NK-92 treated with Interleukin-12 subunit alpha and Interleukin-12 subunit beta, amount 100 ng/mL, for 24 hours (cell line): ENCODE results near the gene LY9.

Experiments
- DNase-seq: peaks from one replicate; lab custom pipeline; 2025; lab: John Stamatoyannopoulos, UW

LY9 gene

DNA sequence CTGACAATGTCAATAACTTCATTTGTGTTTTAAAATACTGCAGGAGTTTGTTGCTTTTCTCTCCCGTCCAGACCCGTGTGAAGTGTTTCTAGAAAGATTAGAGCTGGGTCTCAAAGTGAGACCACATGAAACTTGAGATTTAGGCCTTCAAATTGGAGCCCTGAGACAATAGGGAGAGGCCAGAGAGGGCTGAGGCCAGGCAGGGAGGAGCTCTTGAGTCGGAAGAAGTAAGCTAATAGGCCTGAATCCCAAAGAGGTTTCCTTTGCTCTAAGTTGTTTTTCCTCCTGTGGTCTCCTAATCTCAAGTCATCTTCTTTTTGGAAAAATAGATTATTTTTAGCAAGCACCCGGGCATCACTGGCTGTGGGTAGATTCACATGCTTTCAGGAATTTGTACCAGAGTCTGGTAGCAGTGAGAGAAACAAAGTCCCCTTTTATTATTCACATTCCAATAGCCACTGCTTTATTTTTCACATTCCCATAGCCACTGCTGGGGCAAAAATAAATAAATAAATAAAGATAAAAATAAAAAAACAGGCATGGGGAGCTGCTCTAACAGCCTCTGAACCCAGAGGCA lies 41.1 kb downstream of the LY9 start:
- no peak for DNase-seq

DNA sequence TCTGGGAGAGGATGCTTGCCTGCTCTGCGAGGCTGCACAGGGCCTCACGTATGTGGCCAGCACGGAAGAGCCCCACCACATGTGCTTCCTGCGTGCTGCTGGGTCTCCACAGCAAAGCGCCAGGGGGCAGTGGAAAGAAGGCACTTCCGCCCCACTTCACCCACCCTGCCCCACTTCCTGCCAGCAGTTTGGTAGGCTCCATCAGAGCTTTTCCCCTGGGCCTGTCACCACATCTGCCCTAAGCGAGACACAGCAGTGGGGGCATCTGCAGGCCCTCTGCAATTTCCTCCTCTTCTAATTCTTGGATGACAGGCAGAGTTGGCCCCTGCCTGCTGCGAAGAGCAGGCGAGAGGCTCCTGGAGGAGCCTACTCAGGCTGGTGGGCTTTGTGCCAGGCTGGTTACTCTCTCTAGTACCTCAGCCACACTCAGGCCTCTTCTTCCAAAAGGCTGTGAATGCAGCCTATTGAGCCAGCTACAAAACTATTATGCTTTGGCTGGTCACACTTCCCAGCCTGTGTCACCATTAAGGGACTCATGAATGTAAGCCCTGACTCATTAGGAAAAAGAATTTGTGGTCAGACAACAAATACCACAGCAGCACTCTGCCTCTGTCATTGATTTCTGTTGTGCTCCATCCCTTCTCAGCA lies 41.7 kb downstream of the LY9 start:
- peak; percentile 91 for DNase-seq

DNA sequence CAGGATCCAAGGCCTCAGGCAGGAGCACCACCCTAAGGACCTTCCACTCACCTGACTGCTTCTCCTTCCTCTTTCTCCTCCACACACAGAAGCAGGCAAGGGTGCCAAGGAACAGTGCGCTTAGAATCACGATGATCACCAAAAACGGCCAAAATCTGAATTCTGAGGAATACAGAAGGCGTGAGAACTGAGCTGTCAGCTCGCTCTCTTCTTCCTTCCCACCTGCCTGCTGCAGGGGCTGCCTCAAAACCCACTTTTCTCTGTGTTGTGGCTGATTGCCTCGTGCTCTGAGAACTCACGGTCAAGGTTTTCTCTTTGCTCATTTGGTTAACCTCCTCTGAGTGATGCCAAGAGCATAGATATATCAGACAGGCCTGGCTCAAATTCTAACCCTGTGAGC lies 42.9 kb downstream of the LY9 start:
- DNase-seq, result no peak

DNA sequence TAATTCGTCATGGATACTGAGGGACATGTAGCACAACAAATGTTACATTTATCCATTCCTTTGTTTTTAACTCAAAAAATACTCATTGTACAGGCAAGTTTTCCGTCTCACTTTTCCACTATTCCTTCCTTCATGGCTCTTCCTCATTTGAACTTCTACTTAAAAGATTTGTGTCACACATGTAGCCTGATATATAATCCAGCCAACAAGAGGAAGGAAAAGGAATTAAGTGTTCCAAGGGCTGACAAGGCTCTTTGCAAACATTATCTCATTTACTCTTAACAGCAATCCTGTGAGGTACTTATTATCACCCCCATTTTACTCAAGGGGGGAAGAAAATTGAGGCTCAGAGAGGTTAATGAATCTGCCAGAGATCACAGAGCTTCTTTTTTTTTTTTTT lies 43.8 kb downstream of the LY9 start:
- no peak for DNase-seq

DNA sequence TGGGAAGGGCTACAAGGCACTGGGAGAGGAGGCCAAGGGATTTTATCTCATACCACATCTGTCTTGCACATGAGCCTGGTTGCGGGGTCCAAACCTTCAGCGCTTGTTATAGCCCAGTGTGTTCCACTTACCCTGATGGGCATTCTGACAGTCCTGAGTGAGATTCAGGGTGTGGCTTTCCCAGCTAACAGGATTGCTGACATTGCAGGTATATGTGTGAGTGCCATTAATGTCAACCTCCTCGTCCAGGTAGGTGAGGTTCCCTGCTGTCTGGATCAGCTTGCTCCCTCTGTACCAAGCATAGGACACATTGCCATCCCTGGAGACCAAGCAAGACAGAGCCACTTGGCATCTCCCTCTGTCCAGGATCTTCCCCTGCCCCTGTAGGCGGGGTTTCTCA lies 45.1 kb downstream of the LY9 start:
- no peak for DNase-seq

DNA sequence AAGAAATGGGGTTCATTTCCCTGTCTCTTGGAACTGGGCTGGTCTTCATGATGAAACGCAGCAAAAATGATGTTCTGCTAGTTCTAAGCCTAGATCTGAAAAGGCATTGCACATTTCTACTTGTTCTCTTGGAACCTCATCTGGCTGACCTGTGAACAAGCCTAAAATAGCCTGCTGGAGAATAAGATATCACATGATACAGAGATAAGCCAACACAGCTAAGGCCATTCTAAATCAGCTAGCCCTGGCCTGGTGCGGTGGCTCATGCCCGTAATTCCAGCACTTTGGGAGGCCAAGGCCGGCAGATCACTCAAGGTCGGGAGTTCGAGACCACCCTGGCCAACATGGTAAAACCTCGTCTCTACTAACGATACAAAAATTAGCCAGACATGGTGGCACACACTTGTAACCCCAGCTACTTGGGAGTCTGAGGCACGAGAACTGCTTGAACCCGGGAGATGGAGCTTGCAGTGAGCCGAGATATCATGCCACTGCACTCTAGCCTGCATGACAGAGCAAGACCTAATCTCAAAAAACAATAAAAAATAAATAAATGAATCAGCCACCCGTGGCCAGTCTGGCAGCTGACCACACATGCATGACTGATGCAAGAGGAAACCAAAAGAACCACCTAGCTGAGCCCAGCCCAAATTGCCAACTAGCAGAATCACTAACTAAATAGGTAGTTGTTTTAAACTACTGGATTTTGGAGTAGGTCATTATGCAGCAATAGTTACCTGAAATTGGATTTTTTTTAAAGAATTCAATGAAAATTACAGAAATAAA lies 48.7 kb downstream of the LY9 start:
- DNase-seq, result peak; percentile 56

DNA sequence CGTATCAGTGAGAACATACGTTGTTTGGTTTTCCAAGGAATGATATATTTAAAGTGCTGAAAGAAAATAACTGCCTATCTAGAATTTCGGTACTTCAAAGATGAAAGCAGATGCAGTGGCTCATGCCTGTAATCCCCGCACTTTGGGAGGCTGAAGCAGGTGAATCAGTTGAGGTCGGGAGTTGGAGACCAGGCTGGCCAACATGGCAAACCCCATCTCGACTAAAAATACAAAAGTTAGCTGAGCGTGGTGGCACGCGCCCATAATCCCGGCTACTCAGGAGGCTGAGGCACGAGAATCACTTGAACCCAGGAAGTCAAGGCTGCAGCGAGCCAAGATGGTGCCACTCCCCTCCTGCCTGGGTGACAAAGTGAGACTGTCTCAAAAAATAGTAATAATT lies 50.3 kb downstream of the LY9 start:
- no peak for DNase-seq

DNA sequence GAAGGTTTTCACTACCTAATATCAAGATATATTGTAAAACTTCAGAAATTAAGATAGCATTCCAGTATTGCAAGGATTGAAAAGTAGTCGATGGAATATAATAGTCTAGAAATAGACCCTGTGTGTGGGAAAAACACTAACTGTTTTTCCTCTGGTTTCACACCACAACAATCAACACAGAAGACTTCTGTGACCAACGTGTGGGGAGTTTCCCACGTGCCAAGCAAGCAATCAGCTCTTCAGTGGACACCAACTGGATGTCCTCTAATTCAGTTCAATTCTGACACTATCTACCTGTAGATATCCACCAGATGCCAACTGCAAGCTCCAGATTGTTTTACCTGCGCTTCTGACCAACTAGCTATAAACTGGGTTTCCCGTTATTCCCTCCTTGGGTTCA lies 54.6 kb downstream of the LY9 start:
- peak; percentile 19 for DNase-seq

DNA sequence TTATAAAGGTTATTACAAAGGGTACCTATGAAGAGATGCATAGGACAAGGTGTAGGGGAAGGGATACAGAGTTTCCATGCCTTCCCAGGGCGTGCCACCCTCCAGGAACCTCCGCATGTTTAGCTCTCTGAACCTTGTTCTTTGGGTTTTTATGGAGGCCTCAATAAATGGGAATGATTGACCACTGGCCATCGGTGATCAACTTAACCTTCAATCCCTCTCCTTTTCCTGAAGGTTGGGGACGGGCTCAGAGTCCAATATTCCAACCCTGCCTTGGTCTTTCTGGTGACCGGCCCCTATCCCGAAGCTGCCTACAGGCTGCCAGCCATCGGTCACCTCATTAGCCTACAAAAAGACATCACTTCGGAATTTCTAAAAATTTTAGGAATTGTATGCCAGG lies 55.0 kb downstream of the LY9 start:
- no peak for DNase-seq

DNA sequence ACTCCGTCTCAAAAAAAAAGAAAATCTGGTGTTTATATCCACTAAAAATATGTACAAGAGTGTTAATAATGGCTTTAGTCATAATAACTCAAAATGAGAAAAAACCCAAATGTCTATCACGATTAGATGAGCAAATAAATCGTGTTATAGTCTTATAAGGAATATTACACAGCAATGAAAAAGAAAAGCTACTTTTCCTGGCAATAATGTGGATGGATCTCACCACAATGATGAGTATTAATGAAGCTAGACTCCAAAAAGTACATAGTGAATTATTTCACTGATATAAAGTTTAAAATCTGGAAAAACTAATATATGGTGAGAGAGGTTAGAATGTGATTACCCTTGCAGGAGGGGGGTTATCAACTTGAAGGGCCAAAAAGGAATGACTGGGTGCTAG lies 57.0 kb downstream of the LY9 start:
- DNase-seq, result no peak

DNA sequence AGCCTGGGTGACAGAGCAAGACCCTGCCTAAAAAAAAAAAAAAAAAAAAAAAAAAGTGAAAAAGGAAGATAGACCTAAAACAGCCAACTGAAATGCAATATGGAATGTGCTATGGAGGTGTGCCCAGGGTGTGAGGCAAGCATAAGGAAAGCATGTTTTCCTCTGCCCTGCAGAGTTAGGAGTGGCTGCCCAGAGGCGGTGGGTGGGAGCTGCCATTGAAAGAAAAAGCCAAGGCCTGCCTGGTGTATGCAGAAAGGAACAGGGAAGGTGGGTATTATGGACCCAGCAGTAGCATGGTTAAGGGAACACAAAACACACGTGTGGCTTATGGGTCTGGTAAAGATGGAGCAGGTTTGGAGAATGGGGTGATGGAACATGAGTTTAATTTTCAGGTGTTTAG lies 57.8 kb downstream of the LY9 start:
- no peak for DNase-seq

DNA sequence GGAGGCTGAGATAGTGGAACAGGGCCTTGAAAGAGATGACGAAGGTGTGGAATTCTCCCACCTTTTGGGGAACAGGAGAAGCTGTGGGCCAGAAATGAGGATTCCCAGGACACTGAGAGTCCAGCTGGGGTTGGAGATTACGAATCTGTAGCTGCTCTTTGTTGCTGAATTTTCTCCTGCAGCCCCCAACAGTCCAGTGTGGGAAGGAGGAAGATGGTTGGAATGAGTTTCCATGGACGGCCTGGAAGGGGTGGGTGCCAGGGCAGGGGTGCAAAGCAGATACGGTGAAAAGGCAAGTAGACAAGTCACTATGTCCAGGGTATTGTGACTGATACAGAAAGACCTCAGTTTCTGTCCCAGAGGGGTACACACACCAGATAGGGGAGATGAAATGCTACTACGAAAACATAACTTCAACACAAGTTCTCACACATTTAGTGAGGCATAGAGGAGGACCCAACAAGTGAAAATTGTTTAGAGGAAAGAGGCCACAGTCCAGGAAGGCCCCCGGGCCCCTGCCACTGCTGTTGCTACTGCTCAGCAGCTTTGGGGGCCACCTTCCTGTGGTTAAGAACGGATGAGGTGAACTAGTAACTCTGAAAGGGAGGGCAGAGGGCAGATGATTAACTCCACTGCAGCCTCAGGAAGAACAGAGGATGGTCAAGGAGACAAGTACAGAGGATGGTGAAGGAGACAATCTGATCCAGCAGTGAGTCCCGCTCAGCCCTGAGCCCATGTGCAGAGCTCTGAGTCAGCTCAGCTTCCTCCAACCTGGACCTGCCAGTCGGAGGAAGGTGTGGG lies 59.4 kb downstream of the LY9 start:
- peak; percentile 80 for DNase-seq

DNA sequence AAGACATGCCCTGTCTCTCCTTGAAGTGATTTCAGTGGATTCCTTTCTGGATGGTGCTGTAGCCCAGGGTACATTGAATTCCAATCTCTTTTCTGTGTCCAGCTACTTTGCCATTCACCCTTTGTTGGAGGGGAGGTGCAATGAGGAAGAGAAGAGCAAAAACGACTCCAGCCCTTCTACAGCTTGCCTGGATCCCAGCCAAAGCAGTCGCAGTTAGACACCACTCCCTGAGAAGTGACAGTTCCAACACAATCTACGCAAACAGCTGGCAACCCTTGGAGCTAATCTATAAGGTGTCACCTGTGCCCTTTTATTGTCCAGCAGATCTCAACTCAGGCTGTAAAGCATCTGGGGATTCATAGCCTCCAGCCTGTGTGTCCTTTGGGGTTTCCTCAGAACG lies 62.1 kb downstream of the LY9 start:
- DNase-seq, result no peak

DNA sequence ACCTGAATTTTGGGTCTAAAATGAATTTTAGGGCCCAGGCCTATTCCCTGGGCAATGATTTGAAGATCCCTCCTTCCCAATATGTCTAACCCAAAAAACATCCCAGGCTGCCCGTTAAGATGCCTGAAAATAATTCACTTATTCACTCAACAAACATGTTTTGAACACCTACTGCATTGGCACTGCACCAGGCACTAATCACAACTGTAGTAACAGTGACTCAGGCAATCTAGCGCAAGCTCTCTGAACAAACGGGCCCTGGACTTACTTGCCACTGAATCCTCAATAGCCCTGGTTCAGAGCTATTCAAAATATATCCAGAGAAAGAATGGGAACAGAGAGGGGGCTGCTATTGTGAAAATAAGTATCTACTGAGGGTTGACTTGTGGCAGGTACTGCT lies 62.5 kb downstream of the LY9 start:
- DNase-seq, result no peak

DNA sequence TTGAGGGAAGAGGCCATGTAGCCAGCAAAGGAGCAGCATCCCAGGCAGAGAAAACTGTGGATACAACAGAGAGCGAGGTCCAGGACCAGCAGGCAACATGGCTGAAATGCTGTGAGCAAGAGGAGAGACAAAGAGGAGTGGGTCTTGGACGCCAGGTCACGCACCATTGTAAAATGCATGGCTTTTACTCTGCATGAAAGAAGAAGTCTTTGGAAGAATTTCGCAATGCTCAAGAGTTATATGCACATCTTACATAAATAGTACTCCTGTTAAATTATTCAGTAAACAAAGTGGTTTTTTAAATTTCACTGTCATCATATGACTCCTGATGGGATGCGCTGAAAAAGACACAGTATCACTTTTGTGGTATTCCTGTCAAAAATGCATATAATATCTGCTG lies 63.2 kb downstream of the LY9 start:
- DNase-seq, result no peak

DNA sequence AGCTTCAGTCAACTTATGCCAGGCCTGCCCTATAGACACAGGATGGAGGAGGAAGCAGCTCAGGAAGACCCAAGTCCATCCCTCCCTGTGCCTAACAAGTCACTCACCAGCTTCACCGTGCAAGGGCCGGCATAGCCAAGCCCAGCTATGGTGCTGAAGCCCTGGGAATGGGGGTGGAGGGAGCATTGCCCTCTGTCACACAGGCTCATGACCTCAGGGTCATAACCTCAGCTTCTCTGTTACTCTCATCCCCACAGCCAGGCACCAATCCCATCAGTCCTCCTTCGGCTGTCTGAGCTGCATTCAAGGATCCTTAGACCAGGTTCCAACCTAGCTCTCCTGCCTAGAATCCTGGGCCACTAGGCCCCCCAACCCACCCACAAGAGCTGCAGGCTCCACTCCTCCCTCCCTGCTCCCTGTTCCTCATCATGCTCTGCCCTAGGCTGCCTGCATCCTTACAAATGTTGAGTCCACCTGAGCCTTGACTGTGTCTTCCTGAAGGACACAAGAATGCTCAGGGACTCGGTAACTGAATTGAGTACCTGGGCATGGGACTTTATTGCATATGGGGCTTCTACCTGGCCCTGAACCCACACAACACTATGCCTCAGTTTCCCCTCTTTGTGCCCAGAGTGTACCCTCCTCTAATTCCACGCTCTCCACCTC lies 65.0 kb downstream of the LY9 start:
- DNase-seq, result peak; percentile 42

DNA sequence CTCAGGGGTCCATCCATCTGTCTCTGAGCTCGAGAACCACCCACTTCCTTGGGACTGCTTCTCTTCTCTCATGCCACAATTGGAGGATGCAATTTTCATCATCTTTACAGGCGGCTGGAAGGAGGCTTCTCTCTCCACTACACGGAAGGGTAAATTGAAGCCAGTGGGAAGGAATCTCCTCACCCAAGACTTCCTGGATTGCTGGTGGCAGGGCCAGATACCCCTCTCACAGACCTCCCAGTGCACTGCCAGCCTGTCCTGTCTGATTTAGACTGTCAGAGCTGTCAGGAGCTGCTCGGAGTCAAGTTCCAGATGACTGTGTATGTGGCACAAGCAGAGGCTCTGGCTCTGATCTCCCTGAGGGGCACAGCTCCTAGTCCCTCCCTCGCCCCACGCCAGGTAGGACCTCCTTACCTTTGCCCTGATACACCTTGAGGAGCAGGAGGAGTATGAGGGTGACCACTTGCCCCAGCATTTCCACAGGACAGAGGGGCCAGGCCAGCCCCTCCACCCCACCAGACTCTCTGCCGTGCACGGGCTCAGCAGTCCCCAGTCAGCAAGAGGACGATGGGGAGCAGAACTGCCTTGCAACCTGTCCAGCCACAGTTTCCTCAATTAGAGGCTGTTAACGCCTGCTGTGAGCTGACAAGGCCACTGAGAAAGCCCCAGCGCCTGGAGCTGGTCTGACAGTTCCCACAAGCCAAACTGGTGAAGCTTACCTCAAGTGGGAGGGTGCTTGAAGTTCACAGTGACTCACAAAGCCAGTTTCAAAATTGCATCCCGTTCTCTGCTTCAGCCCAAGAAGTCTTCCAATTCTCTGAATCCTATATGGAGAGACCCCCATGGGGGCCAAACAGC lies 66.5 kb downstream of the LY9 start, which contains the start of gene CD244:
Gene CD244, minus strand, starts transcription at position 685 of the 858 bp plus-strand sequence. Its CDS starts 210 bp downstream, at position 475.
- DNase-seq, result peak; percentile 91

DNA sequence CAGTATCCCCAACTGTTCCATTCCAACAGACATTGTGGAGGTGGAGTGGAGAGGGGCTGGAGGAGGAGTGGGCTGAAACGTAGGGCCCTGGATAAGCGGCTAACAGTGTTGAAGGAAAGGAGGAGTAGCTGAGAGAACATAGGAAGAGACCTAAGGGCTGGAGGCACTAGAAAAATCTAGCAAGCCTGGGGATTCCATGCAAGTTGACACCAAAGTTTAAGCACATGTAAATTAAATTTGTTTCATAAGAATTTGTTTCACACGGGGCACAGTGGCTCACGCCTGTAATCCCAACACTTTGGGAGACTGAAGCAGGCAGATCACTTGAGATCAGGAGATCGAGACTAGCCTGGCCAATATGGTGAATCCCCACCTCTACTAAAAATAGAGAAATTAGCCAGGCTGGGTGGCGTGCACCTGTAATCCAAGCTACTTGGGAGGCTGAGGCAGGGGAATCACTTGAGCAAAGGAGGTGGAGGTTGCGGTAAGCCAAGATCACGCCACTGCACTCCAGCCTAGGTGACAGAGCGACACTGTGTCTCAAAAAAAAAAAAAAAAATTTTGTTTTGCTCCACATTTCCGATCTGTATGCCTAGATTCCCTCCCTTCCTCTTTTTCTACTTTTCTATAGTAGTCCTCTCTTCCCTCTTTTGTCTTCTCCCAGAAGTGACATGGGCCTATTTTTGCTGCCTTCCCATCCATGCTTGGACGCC lies 67.2 kb downstream of the LY9 start:
- no peak for DNase-seq

DNA sequence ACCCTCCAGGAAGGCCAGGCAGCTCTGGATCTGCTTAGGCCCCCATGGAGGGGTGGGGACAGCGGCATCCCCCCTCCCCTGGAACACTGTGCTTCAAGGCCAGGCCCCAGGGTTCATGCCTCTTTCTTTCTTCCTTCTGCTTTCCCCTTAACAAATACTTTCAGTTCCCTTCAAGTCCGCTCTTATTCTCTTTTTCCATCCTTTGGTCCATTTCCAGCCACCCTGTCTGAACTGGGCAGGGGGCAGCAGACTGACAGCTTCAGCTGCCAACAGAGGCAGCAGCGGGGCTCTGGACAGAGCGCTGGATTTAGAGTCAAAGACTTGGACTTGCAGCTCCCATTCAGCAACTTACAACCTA lies 67.8 kb downstream of the LY9 start:
- no peak for DNase-seq

DNA sequence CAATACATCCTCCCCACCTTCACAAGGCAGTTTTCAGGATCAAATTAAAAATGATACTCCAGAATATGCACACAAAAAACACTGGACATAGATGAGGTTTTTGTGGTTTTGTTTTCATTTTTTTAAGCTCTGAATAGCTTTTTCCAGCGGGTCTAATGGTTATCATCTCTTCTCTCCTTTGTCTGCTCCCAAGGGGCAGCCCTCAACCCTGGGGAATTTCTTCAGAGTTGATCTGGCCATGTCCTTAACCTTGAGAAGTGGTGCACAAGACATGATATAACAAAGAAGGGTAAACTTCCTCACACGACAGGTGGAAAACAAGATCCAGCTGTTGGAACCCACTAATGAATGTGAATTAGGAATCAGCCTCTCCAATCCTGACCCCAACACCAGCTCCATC lies 68.2 kb downstream of the LY9 start:
- DNase-seq, result no peak

DNA sequence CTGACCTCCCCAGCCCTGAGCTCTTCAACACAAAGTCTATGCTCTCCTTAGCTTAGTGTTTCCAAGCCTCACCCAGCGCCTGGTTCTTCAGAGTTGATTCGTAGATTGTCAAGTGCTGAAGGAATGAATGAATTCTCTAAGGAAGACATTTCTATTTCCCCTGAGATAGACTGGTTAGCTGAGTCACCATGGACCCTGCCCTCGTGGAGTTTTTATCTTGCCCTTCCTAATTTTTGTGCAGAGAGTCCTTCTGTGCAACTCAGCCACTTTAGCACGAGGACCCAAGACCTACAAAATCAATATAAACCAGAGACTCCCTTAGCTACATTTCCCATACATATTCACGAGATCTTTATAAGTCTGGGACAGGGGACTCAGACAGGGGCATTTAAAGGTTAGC lies 69.4 kb downstream of the LY9 start:
- DNase-seq, result no peak
